Transverse colon (tissue), 4 donors: ENCODE measurements around the gene CCSER2. TPM values are rescaled to one million over a fixed set of nuclear protein-coding genes. Genes with fewer than 3 reads are reported as not detected.

Source experiments
- DNase-seq: peaks from one replicate; pipeline ENCODE4 v3.0.0-alpha.2; 2019
- H3K27ac ChIP-seq, 4 donors: fragments of 200-600 bp; sonication (generic); 2 replicates each; pipeline ENCODE4 v1.5.1; 2016 to 2018; ENCODE audit warnings: inconsistent platforms in 4 of 4
- H3K27me3 ChIP-seq: fragments of 200-600 bp; sonication (generic); 2 replicates; pipeline ENCODE4 v1.5.1; 2017; ENCODE audit warnings: inconsistent platforms
- H3K36me3 ChIP-seq, 4 donors: fragments of 200-600 bp; sonication (generic); 2 replicates each; pipeline ENCODE4 v1.5.1; 2017 to 2019; ENCODE audit warnings: inconsistent platforms in 4 of 4
- H3K4me1 ChIP-seq, 4 donors: fragments of 200-600 bp; sonication (generic); 2 replicates each; pipeline ENCODE4 v1.5.1; 2017 to 2020; ENCODE audit warnings: inconsistent platforms in 4 of 4
- H3K4me3 ChIP-seq, 4 donors: fragments of 200-600 bp; sonication (generic); 1 replicate in 1 of 4; 2 replicates in 3 of 4; pipeline versions ENCODE4 v1.5.1 to v1.6.1; 2017 to 2019; ENCODE audit warnings: inconsistent platforms in 4 of 4
- H3K9me3 ChIP-seq, 2 donors: fragments of 200-600 bp; sonication (generic); 2 replicates each; pipeline ENCODE4 v1.5.1; 2017 to 2019; ENCODE audit warnings: inconsistent platforms in 2 of 2
- EP300 ChIP-seq: sonication (generic); formaldehyde crosslinking; IDR thresholded peaks from one replicate; pipeline ENCODE4 v1.6.1; 2017; ENCODE audit warnings: antibody characterized with exemption, low read depth
- POLR2A ChIP-seq: fragments of 450-650 bp; IDR thresholded peaks from one replicate; pipeline ENCODE4 v1.6.1; 2016; ENCODE audit warnings: antibody characterized with exemption, mild to moderate bottlenecking, moderate library complexity
- POLR2AphosphoS5 ChIP-seq, 3 donors: sonication (generic); formaldehyde crosslinking; IDR thresholded peaks; one replicate each; pipeline ENCODE4 v1.6.1; 2016; ENCODE audit warnings: antibody characterized with exemption in 3 of 3
- WGBS, 2 donors: methylation state at CpG; one replicate each; pipeline ENCODE4 v1.1.5; 2018; ENCODE audit warnings: low coverage in 1 of 2; 5-methylcytosine and 5-hydroxymethylcytosine counted together
- in situ Hi-C, 4 donors: fragments of 200-750 bp; cut with MboI; loops; one replicate each; pipeline versions ENCODE4 v1.15.0 to v1.15.1; 2017; ENCODE audit warnings: low sequenced_read_pairs in 3 of 4, low pct_ligation_motif_present in 1 of 4, low pct_unique_long_range_greater_than_20kb in 1 of 4
- intact Hi-C: fragments of 100-400 bp; cut with DNase I; formaldehyde crosslinking; loops from one replicate; pipeline ENCODE4 v1.15.1; 2023; ENCODE audit warnings: low total_unique reads
- total RNA-seq, 4 donors: library from RNA; depleted of rRNA; stranded (reverse); fragments of >200 nt; gene quantifications; one replicate each; pipeline ENCODE4 v1.1.0, GENCODE V29; 2016
- TF ChIP-seq, protein P1 (sequence below), 5 experiments: fragments of 200-600 bp in 3 of 5; fragments of 450-650 bp in 2 of 5; sonication (generic) in 3 of 5; IDR thresholded peaks; 1 replicate in 2 of 5; 2 replicates in 3 of 5; pipeline ENCODE4 v1.5.1; 2016 to 2017; ENCODE audit warnings: antibody characterized with exemption in 5 of 5, inconsistent platforms in 3 of 5, mild to moderate bottlenecking in 2 of 5, moderate library complexity in 1 of 5

Gene CCSER2
- total RNA-seq, 4 donors from 2014 or later: 20.9 to 45.6 (median 33.7) TPM

DNA sequence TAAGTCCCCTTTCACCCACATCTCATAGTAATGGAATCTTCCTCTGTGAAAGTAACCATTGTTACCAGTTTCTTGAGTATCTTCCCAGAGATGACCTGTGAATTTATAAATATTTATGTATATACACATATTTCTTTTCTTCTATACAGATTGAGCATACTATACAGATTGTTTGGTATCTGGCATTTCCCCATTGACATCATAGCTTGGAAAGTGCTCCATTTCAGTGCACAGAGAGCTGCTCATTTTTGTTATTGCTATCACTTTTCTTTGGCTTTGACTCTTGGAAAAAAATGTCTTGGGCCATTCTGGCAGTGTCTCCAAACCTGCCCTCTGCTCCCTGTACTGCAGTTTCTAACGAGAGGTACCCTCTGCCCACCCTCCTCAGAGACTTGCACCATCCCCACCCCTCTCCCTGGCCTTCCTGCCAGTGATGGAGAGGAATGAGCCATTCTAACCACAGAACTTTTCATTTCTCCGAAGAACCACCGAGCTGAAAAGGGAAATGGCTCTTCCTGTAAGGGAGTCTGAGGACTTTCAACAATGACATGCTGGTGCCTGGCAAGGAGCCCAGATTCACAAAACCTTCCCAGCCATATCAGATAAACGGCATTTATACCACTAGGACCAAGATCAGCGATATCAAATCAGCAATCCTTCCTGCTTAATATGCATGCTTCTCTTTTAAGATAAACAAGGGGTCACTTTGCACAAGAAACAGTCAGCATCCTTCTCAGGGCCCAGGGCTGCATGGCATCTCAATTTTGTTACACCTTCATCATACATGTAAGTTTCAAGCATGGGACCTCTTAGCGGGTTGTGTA lies 19.7 kb upstream of the CCSER2 start:
- WGBS, 2 donors: 20 to 25% methylated on average over 2 to 6 of the region's 6 CpGs
- no peak for TF ChIP-seq POLR2AphosphoS5 (IDR thresholded peaks at IDR 0.05)
- no peak for TF ChIP-seq POLR2A
- TF ChIP-seq, protein P1, sequence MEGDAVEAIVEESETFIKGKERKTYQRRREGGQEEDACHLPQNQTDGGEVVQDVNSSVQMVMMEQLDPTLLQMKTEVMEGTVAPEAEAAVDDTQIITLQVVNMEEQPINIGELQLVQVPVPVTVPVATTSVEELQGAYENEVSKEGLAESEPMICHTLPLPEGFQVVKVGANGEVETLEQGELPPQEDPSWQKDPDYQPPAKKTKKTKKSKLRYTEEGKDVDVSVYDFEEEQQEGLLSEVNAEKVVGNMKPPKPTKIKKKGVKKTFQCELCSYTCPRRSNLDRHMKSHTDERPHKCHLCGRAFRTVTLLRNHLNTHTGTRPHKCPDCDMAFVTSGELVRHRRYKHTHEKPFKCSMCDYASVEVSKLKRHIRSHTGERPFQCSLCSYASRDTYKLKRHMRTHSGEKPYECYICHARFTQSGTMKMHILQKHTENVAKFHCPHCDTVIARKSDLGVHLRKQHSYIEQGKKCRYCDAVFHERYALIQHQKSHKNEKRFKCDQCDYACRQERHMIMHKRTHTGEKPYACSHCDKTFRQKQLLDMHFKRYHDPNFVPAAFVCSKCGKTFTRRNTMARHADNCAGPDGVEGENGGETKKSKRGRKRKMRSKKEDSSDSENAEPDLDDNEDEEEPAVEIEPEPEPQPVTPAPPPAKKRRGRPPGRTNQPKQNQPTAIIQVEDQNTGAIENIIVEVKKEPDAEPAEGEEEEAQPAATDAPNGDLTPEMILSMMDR (IDR thresholded peaks at IDR 0.05): no peak
- TF ChIP-seq EP300: no peak
- H3K27ac ChIP-seq: no peak overlapping the region
- DNase-seq: peak; percentile 51
- no peaks in the 10 kb centered on the region for H3K36me3 ChIP-seq
- no peaks in the 10 kb centered on the region for H3K27me3 ChIP-seq
- H3K4me3 ChIP-seq: no peak overlapping the region
- in situ Hi-C loops (no loop called here), intact Hi-C loops (no loop called here)
- H3K9me3 ChIP-seq: no peaks in the 10 kb centered on the region
- H3K4me1 ChIP-seq: peaks cover 0 to 11% (median 5%) of the 10 kb centered on the region in 4 donors

DNA sequence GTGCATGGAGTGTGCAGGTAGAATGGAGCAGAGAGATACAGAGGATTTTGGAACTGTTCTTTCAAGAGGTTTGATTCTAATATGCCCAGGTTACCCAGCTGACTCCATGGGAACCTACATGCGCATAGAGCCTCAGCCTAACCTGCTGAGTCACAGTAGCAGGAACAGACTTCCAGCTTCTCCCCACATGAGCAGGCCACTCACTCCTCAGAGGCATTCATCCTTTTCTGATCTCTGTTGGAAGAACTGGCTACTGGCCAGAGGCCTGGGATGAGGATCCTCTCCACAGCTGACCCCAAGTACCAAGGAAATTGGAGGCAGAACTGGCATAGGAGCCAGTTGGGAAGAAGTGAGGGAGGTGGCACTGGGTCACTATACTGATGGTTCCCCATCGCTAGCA lies 17.9 kb upstream of the CCSER2 start:
- intact Hi-C loops: no loop called here
- 60 to 95% methylated on average over 1 to 2 of the region's 2 CpGs for WGBS, 2 donors
- in situ Hi-C loops: no loop called here
- H3K9me3 ChIP-seq: no peaks in the 10 kb centered on the region
- no peaks in the 10 kb centered on the region for H3K36me3 ChIP-seq
- H3K27ac ChIP-seq: no peak overlapping the region
- TF ChIP-seq POLR2AphosphoS5 (IDR thresholded peaks at IDR 0.05) (no peak), EP300 (no peak), POLR2A (no peak)
- TF ChIP-seq, protein P1 (IDR thresholded peaks at IDR 0.05): no peak
- H3K4me3 ChIP-seq: no peak overlapping the region
- no peak for DNase-seq
- H3K4me1 ChIP-seq: peaks cover 0 to 11% (median 5%) of the 10 kb centered on the region in 4 donors
- H3K27me3 ChIP-seq: no peaks in the 10 kb centered on the region

DNA sequence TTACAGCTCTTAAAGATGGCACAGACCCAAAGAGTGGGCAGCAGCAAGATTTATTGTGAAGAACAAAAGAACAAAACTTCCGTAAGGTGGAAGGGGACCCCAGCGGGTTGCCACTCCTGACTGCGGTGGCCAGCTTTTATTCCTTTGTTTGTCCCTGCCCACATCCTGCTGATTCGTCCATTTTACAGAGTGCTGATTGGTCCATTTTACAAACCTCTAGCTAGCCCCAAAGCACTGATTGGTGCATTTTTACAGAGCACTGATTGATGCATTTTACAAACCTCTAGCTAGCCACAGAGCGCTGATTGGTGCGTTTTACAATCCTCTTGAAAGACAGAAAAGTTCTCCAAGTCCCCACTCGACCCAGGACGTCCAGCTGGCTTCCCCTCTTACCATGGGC lies 16.8 kb upstream of the CCSER2 start:
- no peak overlapping the region for H3K4me3 ChIP-seq
- intact Hi-C loops (no loop called here), in situ Hi-C loops (no loop called here)
- H3K36me3 ChIP-seq: no peaks in the 10 kb centered on the region
- no peaks in the 10 kb centered on the region for H3K27me3 ChIP-seq
- TF ChIP-seq, protein P1 (IDR thresholded peaks at IDR 0.05): no peak
- TF ChIP-seq EP300 (no peak), POLR2A (no peak), POLR2AphosphoS5 (IDR thresholded peaks at IDR 0.05) (no peak)
- 97% methylated on average over 8 of the region's 8 CpGs; no CpG with 5 or more reads in 1 of the 2 donors for WGBS, 2 donors
- H3K4me1 ChIP-seq: peaks cover 0 to 11% (median 5%) of the 10 kb centered on the region in 4 donors
- H3K27ac ChIP-seq: no peak overlapping the region
- no peak for DNase-seq
- no peaks in the 10 kb centered on the region for H3K9me3 ChIP-seq

DNA sequence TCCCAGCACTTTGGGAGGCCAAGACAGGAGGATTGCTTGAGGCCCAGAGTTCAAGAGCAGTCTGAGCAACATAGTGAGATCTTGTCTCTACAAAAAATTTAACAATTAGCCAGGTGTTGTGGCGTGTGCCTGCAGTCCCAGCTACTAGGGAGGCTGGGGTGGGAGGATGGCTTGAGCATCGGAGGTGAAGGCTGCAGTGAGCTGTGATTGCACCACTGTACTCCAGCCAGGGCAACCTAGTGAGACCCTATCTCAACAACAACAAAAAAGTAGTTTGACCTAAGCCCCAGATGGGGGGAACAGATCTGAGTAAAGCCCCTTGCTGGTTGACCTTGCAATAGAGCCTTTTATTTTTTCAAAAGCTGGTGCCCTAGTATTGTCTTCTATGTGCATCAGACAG lies 15.6 kb upstream of the CCSER2 start:
- no peak for DNase-seq
- WGBS, 2 donors: 94 to 100% methylated on average over 1 to 2 of the region's 2 CpGs
- Histone ChIP-seq H3K27me3 (no peaks in the 10 kb centered on the region), H3K9me3 (no peaks in the 10 kb centered on the region), H3K4me3 (no peak overlapping the region), H3K27ac (peak overlapping the region in 1 of 4 donors; percentile 42), H3K36me3 (no peaks in the 10 kb centered on the region), H3K4me1 (peaks cover 0 to 11% (median 5%) of the 10 kb centered on the region in 4 donors)
- TF ChIP-seq, protein P1 (IDR thresholded peaks at IDR 0.05): no peak
- TF ChIP-seq POLR2A (no peak), POLR2AphosphoS5 (IDR thresholded peaks at IDR 0.05) (no peak), EP300 (no peak)
- in situ Hi-C loops: no loop called here
- intact Hi-C loops: no loop called here
